Esophagus squamous epithelium (tissue), 5 donors: Measurements from ENCODE around the gene INSL3. TPM values are rescaled to one million over a fixed set of nuclear protein-coding genes. Genes with fewer than 3 reads are reported as not detected.
A peak's percentile ranks its signal among the peaks of the same experiment; 100 is the strongest.

Experiments
- DNase-seq: peaks from one replicate; lab custom pipeline; 2025; lab: John Stamatoyannopoulos, UW
- H3K27ac ChIP-seq, 4 donors: fragments of 200-600 bp; sonication (generic); one replicate each; pipeline ENCODE4 v1.5.1; 2016 to 2019; ENCODE audit warnings: mild to moderate bottlenecking in 1 of 4
- H3K27me3 ChIP-seq, 4 donors: fragments of 200-600 bp; sonication (generic); 1 replicate in 3 of 4; 2 replicates in 1 of 4; pipeline versions ENCODE4 v1.5.1 to v1.6.0; 2017 to 2021; ENCODE audit warnings: antibody characterized with exemption in 1 of 4
- H3K36me3 ChIP-seq, 3 donors: fragments of 200-600 bp; sonication (generic); one replicate each; pipeline ENCODE4 v1.5.1; 2016 to 2019
- H3K4me1 ChIP-seq, 3 donors: fragments of 200-600 bp; sonication (generic); one replicate each; pipeline ENCODE4 v1.5.1; 2017 to 2019
- H3K4me3 ChIP-seq, 4 donors: fragments of 200-600 bp; sonication (generic); 1 replicate in 3 of 4; 2 replicates in 1 of 4; pipeline ENCODE4 v1.5.1; 2016 to 2019; ENCODE audit warnings: mild to moderate bottlenecking in 2 of 4, moderate library complexity in 1 of 4
- H3K9me3 ChIP-seq, 3 donors: fragments of 200-600 bp; sonication (generic); one replicate each; pipeline ENCODE4 v1.5.1; 2016 to 2019
- CTCF ChIP-seq, 6 experiments: fragments of 450-650 bp in 4 of 6; fragments of 200-600 bp in 2 of 6; sonication (generic) in 2 of 6; IDR thresholded peaks; one replicate each; pipeline ENCODE4 v1.5.1; 2016 to 2019; ENCODE audit warnings: antibody characterized with exemption in 6 of 6, mild to moderate bottlenecking in 4 of 6, moderate library complexity in 4 of 6
- POLR2A ChIP-seq, 4 donors: fragments of 450-650 bp; IDR thresholded peaks; one replicate each; pipeline ENCODE4 v1.6.1; 2017; ENCODE audit warnings: antibody characterized with exemption in 4 of 4, mild to moderate bottlenecking in 4 of 4, moderate library complexity in 3 of 4
- WGBS, 2 donors: methylation state at CpG; one replicate each; pipeline ENCODE4 v1.1.5; 2018; 5-methylcytosine and 5-hydroxymethylcytosine counted together
- intact Hi-C: fragments of 100-400 bp; cut with DNase I; formaldehyde crosslinking; loops from one replicate; pipeline ENCODE4 v1.15.0; 2022
- total RNA-seq, 4 donors: library from RNA; depleted of rRNA; stranded (reverse); fragments of >200 nt; gene quantifications; one replicate each; pipeline ENCODE4 v1.1.0, GENCODE V29; 2016
- donor health status: DM: yes; HTN: yes; CAD: no.

INSL3 gene
- total RNA-seq, 4 donors from 2014 or later: not detected

GRCh38 chr19:17860993-17861360 lies 39.7 kb upstream of the INSL3 start:
- H3K4me3 ChIP-seq: peak overlapping the region; percentile 83 to 94 (median 89)
- intact Hi-C loops: no loop called here
- no peak for DNase-seq
- H3K27ac ChIP-seq: peak overlapping the region; percentile 88 to 95 (median 93)
- no peak for TF ChIP-seq POLR2A (IDR thresholded peaks at IDR 0.05)
- TF ChIP-seq CTCF (IDR thresholded peaks at IDR 0.05): no peak
- peaks cover 26 to 57% (median 48%) of the 10 kb centered on the region in 3 donors for H3K4me1 ChIP-seq
- H3K27me3 ChIP-seq: no peaks in the 10 kb centered on the region
- no peaks in the 10 kb centered on the region for H3K9me3 ChIP-seq
- H3K36me3 ChIP-seq: peaks cover 25 to 52% (median 33%) of the 10 kb centered on the region in 3 donors
- 11 to 18% methylated on average over 6 to 7 of the region's 7 CpGs for WGBS, 2 donors

- DNase-seq: no peak
- peaks cover 25 to 48% (median 33%) of the 10 kb centered on the region in 3 donors for H3K36me3 ChIP-seq
- no peaks in the 10 kb centered on the region for H3K9me3 ChIP-seq
- no peaks in the 10 kb centered on the region for H3K27me3 ChIP-seq
- WGBS, 2 donors: 0 to 3% methylated on average over 14 to 15 of the region's 22 CpGs
- TF ChIP-seq CTCF (IDR thresholded peaks at IDR 0.05): no peak
- TF ChIP-seq POLR2A (IDR thresholded peaks at IDR 0.05): no peak
- peak overlapping the region; percentile 83 to 94 (median 89) for H3K4me3 ChIP-seq
- H3K4me1 ChIP-seq: peaks cover 26 to 55% (median 45%) of the 10 kb centered on the region in 3 donors
- intact Hi-C loops: no loop called here
- peak overlapping the region; percentile 88 to 95 (median 93) for H3K27ac ChIP-seq
Observed at GRCh38 chr19:17860331-17860992, 39.1 kb upstream of the INSL3 start.

- Histone ChIP-seq H3K9me3 (no peaks in the 10 kb centered on the region), H3K36me3 (peaks cover 25 to 41% (median 32%) of the 10 kb centered on the region in 3 donors), H3K4me1 (peaks cover 26 to 55% (median 45%) of the 10 kb centered on the region in 3 donors), H3K27ac (peak within 1 kb of the TSS; percentile 88 to 95 (median 93)), H3K27me3 (no peaks in the 10 kb centered on the region), H3K4me3 (peak within 1 kb of the TSS; percentile 83 to 94 (median 89))
- WGBS, 2 donors: 0% methylated on average over 13 to 25 of the region's 80 CpGs
- TF ChIP-seq CTCF (IDR thresholded peaks at IDR 0.05) (peak; percentile 73 to 98 (median 86)), POLR2A (IDR thresholded peaks at IDR 0.05) (peak in 3 of 4 donors; percentile 93 to 97 (median 95))
- intact Hi-C loops: no loop called here
- peak; percentile 98 for DNase-seq
Observed at GRCh38 chr19:17859533-17860330, 38.4 kb upstream of the INSL3 start, which contains the start of gene RPL18A. RPL18A (plus strand) TSS chr19:17859910; CDS start chr19:17859957, 47 bp downstream.

GRCh38 chr19:17855280-17856152 lies 34.2 kb upstream of the INSL3 start:
- intact Hi-C loops: no loop called here
- 12 to 14% methylated on average over 26 of the region's 29 CpGs for WGBS, 2 donors
- Histone ChIP-seq H3K27ac (no peak overlapping the region), H3K9me3 (no peaks in the 10 kb centered on the region), H3K4me1 (peaks cover 0 to 24% (median 9%) of the 10 kb centered on the region in 3 donors), H3K27me3 (no peaks in the 10 kb centered on the region), H3K36me3 (no peaks in the 10 kb centered on the region), H3K4me3 (no peak overlapping the region)
- no peak for DNase-seq
- peak; percentile 92 to 99 (median 96) for TF ChIP-seq CTCF (IDR thresholded peaks at IDR 0.05)
- no peak for TF ChIP-seq POLR2A (IDR thresholded peaks at IDR 0.05)
